ENCODE results near the gene GHR.

The GHR gene

GRCh38 chr5:42520203-42520602 lies 97.0 kb downstream of the GHR start:
- Histone ChIP-seq H3K9ac (no peak overlapping the region), H4K20me1 (ENCODE audit: insufficient read depth) (no peaks in the 10 kb centered on the region), H3K4me1 (ENCODE audit: low read depth, poor library complexity, severe bottlenecking) (no peaks in the 10 kb centered on the region), H3K27me3 (ENCODE audit: insufficient read depth, low read depth) (no peaks in the 10 kb centered on the region), H3K27ac (no peak overlapping the region), H3K4me2 (no peak overlapping the region), H3K4me3 (IDR thresholded peaks at IDR 0.05; ENCODE audit: insufficient read depth, low read depth, low read length) (no peak overlapping the region), H3K36me3 (ENCODE audit: insufficient read depth) (no peaks in the 10 kb centered on the region), H3K79me2 (ENCODE audit: insufficient read depth, low read depth) (no peaks in the 10 kb centered on the region), H2AFZ (ENCODE audit: low read depth) (no peak overlapping the region)
- no peak for TF ChIP-seq CTCF (conservative IDR thresholded peaks at IDR 0.05; ENCODE audit: low read depth, low read length)

GRCh38 chr5:42520957-42521356 lies 97.7 kb downstream of the GHR start:
- no peak for TF ChIP-seq CTCF (conservative IDR thresholded peaks at IDR 0.05; ENCODE audit: low read depth, low read length)
- Histone ChIP-seq H3K79me2 (ENCODE audit: insufficient read depth, low read depth) (no peaks in the 10 kb centered on the region), H3K4me2 (no peak overlapping the region), H3K27ac (no peak overlapping the region), H3K27me3 (ENCODE audit: insufficient read depth, low read depth) (no peaks in the 10 kb centered on the region), H3K4me3 (IDR thresholded peaks at IDR 0.05; ENCODE audit: insufficient read depth, low read depth, low read length) (no peak overlapping the region), H4K20me1 (ENCODE audit: insufficient read depth) (no peaks in the 10 kb centered on the region), H3K4me1 (ENCODE audit: low read depth, poor library complexity, severe bottlenecking) (no peaks in the 10 kb centered on the region), H2AFZ (ENCODE audit: low read depth) (no peak overlapping the region), H3K9ac (no peak overlapping the region), H3K36me3 (ENCODE audit: insufficient read depth) (no peaks in the 10 kb centered on the region)

DNA sequence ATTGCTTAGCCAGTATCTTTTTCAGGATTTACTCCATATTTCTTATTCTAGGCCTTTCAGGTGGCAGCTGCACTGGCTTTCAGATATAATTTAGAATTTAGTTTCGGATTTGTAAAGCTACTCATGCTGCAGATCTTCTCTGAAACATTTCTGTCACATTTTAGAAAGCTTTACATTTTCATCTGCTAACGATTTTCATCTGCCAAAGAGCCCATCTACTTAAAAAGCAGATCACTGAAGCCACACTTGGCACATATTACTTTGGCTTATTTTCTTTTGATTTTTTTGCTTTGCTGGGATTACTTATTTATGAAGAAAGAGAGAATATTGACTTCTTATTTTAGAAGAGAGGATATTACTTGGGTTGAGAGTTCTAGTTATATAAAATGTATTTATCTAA lies 98.2 kb downstream of the GHR start:
- Histone ChIP-seq H3K79me2 (ENCODE audit: insufficient read depth, low read depth) (no peaks in the 10 kb centered on the region), H3K36me3 (ENCODE audit: insufficient read depth) (no peaks in the 10 kb centered on the region), H2AFZ (ENCODE audit: low read depth) (no peak overlapping the region), H3K27ac (no peak overlapping the region), H3K4me1 (ENCODE audit: low read depth, poor library complexity, severe bottlenecking) (no peaks in the 10 kb centered on the region), H3K4me3 (IDR thresholded peaks at IDR 0.05; ENCODE audit: insufficient read depth, low read depth, low read length) (no peak overlapping the region), H3K4me2 (no peak overlapping the region), H3K27me3 (ENCODE audit: insufficient read depth, low read depth) (no peaks in the 10 kb centered on the region), H3K9ac (no peak overlapping the region), H4K20me1 (ENCODE audit: insufficient read depth) (no peaks in the 10 kb centered on the region)
- no peak for TF ChIP-seq CTCF (conservative IDR thresholded peaks at IDR 0.05; ENCODE audit: low read depth, low read length)

DNA sequence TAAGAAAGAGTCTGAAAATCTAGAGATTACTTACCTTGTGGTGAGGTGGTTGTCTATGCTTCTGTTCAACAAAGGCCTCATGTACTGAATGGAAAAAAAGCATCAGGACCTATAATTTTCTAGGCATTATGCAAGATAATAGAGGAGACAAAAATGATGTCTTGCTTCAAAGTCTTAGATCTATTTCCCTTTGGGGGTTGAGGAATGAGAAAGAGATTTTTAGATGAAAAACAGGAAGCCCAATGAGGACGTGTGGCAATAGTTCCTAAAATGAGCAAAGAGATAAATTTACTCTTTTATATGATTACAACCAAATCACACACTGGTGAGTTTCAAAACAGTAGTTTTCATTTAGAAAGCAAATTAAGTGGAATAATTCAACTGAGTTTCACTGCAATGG lies 99.5 kb downstream of the GHR start:
- Histone ChIP-seq H3K27me3 (ENCODE audit: insufficient read depth, low read depth) (no peaks in the 10 kb centered on the region), H4K20me1 (ENCODE audit: insufficient read depth) (no peaks in the 10 kb centered on the region), H2AFZ (ENCODE audit: low read depth) (no peak overlapping the region), H3K9ac (no peak overlapping the region), H3K4me3 (IDR thresholded peaks at IDR 0.05; ENCODE audit: insufficient read depth, low read depth, low read length) (no peak overlapping the region), H3K4me1 (ENCODE audit: low read depth, poor library complexity, severe bottlenecking) (no peaks in the 10 kb centered on the region), H3K27ac (no peak overlapping the region), H3K4me2 (no peak overlapping the region), H3K79me2 (ENCODE audit: insufficient read depth, low read depth) (no peaks in the 10 kb centered on the region), H3K36me3 (ENCODE audit: insufficient read depth) (no peaks in the 10 kb centered on the region)
- no peak for TF ChIP-seq CTCF (conservative IDR thresholded peaks at IDR 0.05; ENCODE audit: low read depth, low read length)

- no peak overlapping the region for H3K4me2 ChIP-seq
- H3K27ac ChIP-seq: no peak overlapping the region
- no peaks in the 10 kb centered on the region for H3K36me3 ChIP-seq (ENCODE audit: insufficient read depth)
- no peak overlapping the region for H3K4me3 ChIP-seq (IDR thresholded peaks at IDR 0.05; ENCODE audit: insufficient read depth, low read depth, low read length)
- H3K27me3 ChIP-seq (ENCODE audit: insufficient read depth, low read depth): no peaks in the 10 kb centered on the region
- H4K20me1 ChIP-seq (ENCODE audit: insufficient read depth): no peaks in the 10 kb centered on the region
- no peaks in the 10 kb centered on the region for H3K79me2 ChIP-seq (ENCODE audit: insufficient read depth, low read depth)
- no peaks in the 10 kb centered on the region for H3K4me1 ChIP-seq (ENCODE audit: low read depth, poor library complexity, severe bottlenecking)
- no peak for TF ChIP-seq CTCF (conservative IDR thresholded peaks at IDR 0.05; ENCODE audit: low read depth, low read length)
- H2AFZ ChIP-seq (ENCODE audit: low read depth): no peak overlapping the region
- no peak overlapping the region for H3K9ac ChIP-seq
Observed at GRCh38 chr5:42526179-42526578, 102.9 kb downstream of the GHR start.
